ENCODE data around the gene NME5.
"Not testable (repeated sequence)": the region's sequence is repeated elsewhere in the genome, so short reads cannot be mapped to it uniquely, and the experiment has no call there.

The NME5 gene

DNA sequence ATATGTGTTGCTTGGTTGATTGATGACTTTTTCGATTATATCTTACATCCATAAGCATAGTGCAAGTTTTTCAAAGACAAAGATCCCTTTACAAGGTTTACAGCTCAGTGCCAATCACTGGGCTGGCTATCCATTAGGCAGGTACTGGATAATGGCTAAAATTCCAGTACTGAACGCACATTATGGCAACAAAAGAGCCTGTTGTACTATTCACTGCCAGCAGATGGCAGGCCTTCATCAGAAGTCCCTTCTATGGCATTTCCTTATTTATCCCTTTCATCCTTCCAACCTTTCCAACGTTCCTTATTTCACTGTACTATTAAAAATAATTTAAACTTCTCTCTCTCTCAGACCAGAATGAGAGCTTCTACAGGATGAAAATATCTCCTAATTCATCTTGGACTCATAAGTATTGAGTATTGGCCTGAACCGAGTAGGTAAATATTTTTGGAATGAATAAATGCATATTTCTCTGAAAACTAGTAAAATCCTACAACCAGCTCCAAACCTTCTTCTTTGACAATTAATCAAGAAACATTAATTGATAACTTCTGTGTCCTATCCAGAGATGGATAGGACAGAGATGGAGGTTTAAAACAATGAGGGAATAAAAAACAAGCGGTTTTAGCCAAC, 62.0 kb downstream of the NME5 start:
- DNase-seq (ENCODE audit: low spot score): peak; percentile 69

DNA sequence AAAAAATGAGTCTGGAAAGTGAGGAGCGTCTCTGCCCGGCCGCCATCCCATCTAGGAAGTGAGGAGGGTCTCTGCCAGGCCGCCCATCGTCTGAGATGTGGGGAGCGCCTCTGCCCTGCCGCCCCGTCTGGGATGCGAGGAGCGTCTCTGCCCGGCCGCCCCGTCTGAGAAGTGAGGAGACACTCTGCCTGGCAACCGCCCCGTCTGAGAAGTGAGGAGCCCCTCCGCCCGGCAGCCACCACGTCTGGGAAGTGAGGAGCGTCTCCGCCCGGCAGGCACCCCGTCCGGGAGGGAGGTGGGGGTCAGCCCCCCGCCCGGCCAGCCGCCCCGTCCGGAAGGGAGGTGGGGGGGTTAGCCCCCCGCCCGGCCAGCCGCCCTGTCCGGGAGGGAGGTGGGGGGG, 69.2 kb downstream of the NME5 start:
- not testable (repeated sequence) for DNase-seq (ENCODE audit: low spot score)

DNA sequence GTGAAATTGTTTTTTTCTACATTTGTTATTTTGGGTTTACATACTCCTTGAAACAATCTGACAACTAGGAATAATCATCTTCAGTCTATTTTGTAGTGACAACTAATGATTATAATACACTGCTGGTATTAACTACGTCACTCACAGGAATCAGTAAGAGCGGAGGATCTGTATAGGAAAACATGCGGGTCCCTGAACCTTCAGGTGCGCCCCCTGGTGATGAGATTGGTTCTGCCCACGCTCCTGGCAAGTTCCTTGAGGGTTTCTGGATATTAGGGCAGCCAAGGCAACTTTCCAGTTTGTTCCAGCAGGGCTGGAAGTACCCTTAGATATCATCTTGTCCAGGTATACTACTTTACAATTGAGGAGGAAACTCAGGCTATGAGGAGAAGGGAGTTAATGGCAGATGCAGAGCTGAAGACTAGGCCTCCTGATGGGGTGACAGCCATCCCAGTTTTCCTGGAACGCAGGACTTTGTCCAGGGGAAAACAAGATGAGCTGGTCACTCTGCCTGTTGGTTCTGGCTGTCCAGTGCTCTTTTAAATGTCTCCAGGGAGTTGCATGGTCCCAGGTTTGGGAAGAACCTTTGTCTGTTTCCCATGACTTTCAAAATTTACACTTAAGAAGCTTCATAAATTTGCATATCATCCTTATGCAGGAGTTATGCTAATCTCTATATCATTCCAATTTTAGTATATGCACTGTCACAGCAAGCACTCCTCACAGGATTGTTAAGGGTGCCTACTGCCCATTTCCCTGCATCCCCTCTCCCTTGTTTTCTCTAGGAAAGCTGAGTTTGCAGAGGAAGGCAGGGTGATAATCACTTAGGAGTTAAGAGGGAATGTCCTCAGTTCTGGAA, 70.3 kb downstream of the NME5 start:
- DNase-seq (ENCODE audit: low spot score): peak; percentile 64

DNA sequence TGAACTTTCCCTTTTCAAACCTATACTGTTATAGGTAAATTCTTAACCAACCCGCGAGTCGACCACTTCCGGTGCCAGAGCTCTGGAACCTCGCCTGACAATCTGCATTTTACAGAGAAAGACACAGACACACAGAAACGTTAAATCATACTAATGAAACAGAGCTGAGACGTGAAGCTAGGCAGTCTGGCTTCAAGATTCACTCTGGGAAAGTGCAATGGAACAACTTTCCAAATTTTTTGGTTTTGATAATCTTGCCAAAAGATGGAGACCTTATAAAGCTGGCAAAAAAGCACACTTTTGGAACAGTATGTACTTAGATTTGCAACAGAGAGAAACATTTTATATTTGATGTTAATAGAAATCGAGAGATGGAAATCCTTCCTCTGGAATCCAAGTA, 71.3 kb downstream of the NME5 start:
- DNase-seq (ENCODE audit: low spot score): no peak

Measured in ecto neural progenitor cell (in vitro differentiated cells).